Measurements from ENCODE around the gene LILRA5.
"Not testable (repeated sequence)": the region's sequence is repeated elsewhere in the genome, so short reads cannot be mapped to it uniquely, and the experiment has no call there.

LILRA5 gene

GRCh38 chr19:54339646-54340358, 26.8 kb upstream of the LILRA5 start:
- peak overlapping the region; percentile 84 for H3K27ac Mint-ChIP-seq
- no peaks in the 10 kb centered on the region for H3K9me3 Mint-ChIP-seq
- H3K4me1 Mint-ChIP-seq (ENCODE audit: low read depth): peaks cover 89% of the 10 kb centered on the region
- intact Hi-C loops (cut with micrococcal nuclease): no loop called here
- peaks cover 3% of the 10 kb centered on the region for H3K27me3 Mint-ChIP-seq
- H3K4me3 Mint-ChIP-seq: peak overlapping the region; percentile 62
- H3K36me3 Mint-ChIP-seq (ENCODE audit: low read depth): peaks cover 35% of the 10 kb centered on the region

- intact Hi-C loops (cut with micrococcal nuclease): no loop called here
- Mint-ChIP-seq H3K36me3 (ENCODE audit: low read depth) (peaks cover 30% of the 10 kb centered on the region), H3K27ac (peak overlapping the region; percentile 84), H3K9me3 (no peaks in the 10 kb centered on the region), H3K27me3 (peaks cover 3% of the 10 kb centered on the region), H3K4me1 (ENCODE audit: low read depth) (peaks cover 86% of the 10 kb centered on the region), H3K4me3 (no peak overlapping the region)
Observed at GRCh38 chr19:54338521-54338920, 25.6 kb upstream of the LILRA5 start.

DNA sequence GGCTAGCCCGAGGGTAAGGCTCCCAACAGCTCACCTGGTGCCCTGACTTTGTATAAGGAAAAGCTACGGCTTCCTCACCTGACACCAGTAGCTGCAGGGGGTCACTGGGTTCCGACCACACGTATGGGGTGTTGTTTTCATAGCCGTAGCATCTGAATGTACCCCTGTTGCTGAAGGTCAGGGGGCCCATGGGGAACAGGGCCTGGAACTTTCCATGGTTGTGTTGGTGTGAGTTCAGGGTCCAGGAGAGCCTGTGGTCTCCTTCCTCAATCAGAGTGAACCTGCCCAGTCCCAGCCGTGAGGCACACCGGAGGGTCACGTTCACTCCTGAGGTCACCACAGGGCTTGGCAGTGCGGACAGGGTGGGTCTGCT, 24.9 kb upstream of the LILRA5 start:
- peak overlapping the region; percentile 32 for H3K4me3 Mint-ChIP-seq
- no peaks in the 10 kb centered on the region for H3K9me3 Mint-ChIP-seq
- peaks cover 30% of the 10 kb centered on the region for H3K36me3 Mint-ChIP-seq (ENCODE audit: low read depth)
- peaks cover 3% of the 10 kb centered on the region for H3K27me3 Mint-ChIP-seq
- peak overlapping the region; percentile 67 for H3K27ac Mint-ChIP-seq
- intact Hi-C loops (cut with micrococcal nuclease): no loop called here
- peaks cover 92% of the 10 kb centered on the region for H3K4me1 Mint-ChIP-seq (ENCODE audit: low read depth)

DNA sequence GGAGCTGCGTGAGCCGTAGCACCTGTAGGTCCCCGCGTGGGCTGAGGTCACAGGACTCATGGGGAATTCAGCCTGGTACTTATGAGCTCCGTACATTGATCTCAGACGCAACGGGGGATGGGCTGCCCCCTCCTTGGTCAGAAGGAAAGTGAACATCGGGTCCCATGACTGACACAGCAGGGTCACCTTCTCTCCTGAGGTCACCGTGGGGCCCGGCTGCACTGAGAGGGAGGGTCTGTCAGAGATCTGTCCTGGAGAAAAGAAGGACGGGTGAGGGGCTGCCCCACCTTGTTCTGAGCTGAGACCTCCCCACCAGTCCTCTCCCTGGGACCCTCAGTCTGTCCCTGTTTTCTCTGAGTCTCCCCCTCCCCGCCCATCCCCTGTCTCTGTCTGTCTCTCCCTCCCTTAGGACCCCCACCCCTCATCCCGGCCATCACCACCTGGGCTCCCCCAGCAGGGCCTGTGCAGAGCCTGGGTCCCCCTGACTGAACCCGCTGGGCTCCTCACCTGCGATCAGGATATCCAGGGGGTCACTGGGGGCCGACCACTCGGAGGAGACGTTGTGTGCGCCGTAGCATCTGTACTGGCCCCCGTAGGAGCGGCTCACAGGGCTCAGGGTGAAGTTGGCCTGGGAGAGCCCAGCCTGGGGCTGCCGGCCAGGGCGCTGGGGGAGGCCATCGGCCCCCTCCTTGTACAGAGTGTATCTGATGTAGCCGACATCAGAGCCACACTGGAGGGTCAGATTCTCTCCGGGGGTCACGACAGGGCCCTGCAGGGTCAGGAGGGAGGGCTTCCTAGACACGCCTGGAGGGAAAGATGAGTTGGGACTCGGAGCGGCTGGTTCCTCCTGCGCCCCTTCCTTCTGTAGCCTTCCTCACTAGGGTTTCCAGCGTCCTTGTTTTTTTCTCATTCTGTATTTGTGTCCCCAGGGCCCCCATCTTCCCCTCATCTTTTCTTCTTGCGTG, 24.2 kb upstream of the LILRA5 start:
- Mint-ChIP-seq H3K36me3 (ENCODE audit: low read depth) (peaks cover 27% of the 10 kb centered on the region), H3K27me3 (peaks cover 6% of the 10 kb centered on the region), H3K9me3 (no peaks in the 10 kb centered on the region), H3K4me3 (peak overlapping the region; percentile 60), H3K27ac (peak overlapping the region; percentile 67), H3K4me1 (ENCODE audit: low read depth) (peaks cover 92% of the 10 kb centered on the region)
- intact Hi-C loops (cut with micrococcal nuclease): no loop called here

DNA sequence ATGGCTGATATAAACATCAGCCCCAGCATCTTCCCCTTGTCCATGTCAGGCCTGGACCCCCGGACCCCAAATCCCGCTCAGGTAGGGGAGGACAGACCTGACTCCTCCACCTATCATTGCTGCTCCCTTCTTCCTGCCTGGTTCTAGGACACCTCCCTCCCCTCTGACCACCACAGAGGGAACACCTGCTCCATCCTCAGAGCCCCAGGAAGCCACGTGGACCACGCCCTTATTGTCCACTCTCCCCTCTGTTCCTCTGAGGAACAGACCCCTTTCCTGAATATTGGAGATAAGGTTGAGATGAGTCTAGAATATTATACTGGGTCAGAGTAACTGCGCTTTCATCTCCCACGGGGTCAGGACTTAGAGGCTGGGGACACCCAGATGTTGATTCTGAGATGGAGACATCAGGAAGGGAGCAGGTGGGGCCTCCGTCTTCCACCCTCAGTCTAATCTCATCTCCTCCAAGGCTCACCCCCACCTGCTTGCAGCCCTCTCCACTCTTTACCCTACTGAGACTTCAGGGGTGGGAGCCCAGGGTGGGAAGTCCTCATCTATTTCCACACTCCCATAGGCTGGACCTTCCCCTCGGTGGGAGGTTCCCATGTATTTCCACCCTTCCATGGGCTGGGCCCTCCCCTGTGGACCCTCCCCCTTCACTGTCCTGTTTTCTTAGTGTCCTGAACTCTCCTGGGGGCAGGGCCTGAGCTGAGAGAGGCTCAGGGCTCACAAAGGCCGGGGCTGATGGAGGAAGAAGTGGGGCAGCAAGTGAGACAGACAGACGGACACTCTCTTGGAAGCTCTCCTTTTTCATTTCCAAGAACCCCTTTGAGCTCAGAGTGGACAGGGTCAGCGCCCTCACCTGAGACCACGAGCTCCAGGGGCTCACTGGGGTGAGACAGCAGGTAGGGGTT, 23.3 kb upstream of the LILRA5 start:
- peak overlapping the region; percentile 60 for H3K4me3 Mint-ChIP-seq
- H3K9me3 Mint-ChIP-seq: no peaks in the 10 kb centered on the region
- peaks cover 83% of the 10 kb centered on the region for H3K4me1 Mint-ChIP-seq (ENCODE audit: low read depth)
- intact Hi-C loops (cut with micrococcal nuclease): no loop called here
- peak overlapping the region; percentile 42 for H3K27ac Mint-ChIP-seq
- H3K36me3 Mint-ChIP-seq (ENCODE audit: low read depth): peaks cover 18% of the 10 kb centered on the region
- H3K27me3 Mint-ChIP-seq: peaks cover 6% of the 10 kb centered on the region

GRCh38 chr19:54335164-54335563, 22.2 kb upstream of the LILRA5 start:
- Mint-ChIP-seq H3K4me1 (ENCODE audit: low read depth) (peaks cover 72% of the 10 kb centered on the region), H3K9me3 (no peaks in the 10 kb centered on the region), H3K36me3 (ENCODE audit: low read depth) (peaks cover 12% of the 10 kb centered on the region), H3K27me3 (peaks cover 6% of the 10 kb centered on the region), H3K4me3 (peak overlapping the region; percentile 80), H3K27ac (peak overlapping the region; percentile 85)
- intact Hi-C loops (cut with micrococcal nuclease): no loop called here

GRCh38 chr19:54333586-54334298, 20.8 kb upstream of the LILRA5 start:
- Mint-ChIP-seq H3K4me1 (ENCODE audit: low read depth) (peaks cover 58% of the 10 kb centered on the region), H3K4me3 (no peak overlapping the region), H3K27me3 (peaks cover 13% of the 10 kb centered on the region), H3K9me3 (no peaks in the 10 kb centered on the region), H3K36me3 (ENCODE audit: low read depth) (peaks cover 7% of the 10 kb centered on the region), H3K27ac (no peak overlapping the region)
- intact Hi-C loops (cut with micrococcal nuclease): no loop called here

GRCh38 chr19:54332149-54332548, 19.2 kb upstream of the LILRA5 start:
- Mint-ChIP-seq H3K27me3 (peaks cover 14% of the 10 kb centered on the region), H3K9me3 (no peaks in the 10 kb centered on the region), H3K4me3 (no peak overlapping the region), H3K36me3 (ENCODE audit: low read depth) (peaks cover 7% of the 10 kb centered on the region), H3K4me1 (ENCODE audit: low read depth) (peaks cover 46% of the 10 kb centered on the region), H3K27ac (peak overlapping the region; percentile 31)
- intact Hi-C loops (cut with micrococcal nuclease): no loop called here

DNA sequence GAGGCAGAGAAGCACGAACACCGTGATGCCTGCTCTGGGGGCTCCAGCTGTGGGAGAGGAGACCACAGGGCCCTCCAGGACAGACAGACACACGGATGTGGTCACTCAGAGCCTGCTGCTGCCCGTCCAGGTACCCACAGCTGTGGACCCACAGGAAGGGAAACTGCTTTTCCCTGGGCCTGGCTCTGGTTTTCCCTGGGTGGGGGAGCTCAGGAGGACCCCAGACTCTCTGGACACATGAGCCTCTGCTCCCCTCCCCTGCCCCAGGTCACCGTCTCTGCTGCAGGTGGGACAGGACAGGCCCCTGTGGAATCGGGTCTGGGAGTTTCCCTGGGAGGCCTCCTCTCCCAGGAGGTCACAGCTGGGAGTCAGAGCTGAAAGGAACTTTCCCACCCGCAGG, 18.7 kb upstream of the LILRA5 start:
- peaks cover 14% of the 10 kb centered on the region for H3K27me3 Mint-ChIP-seq
- peaks cover 45% of the 10 kb centered on the region for H3K4me1 Mint-ChIP-seq (ENCODE audit: low read depth)
- no peak overlapping the region for H3K27ac Mint-ChIP-seq
- no peak overlapping the region for H3K4me3 Mint-ChIP-seq
- intact Hi-C loops (cut with micrococcal nuclease): no loop called here
- no peaks in the 10 kb centered on the region for H3K9me3 Mint-ChIP-seq
- peaks cover 7% of the 10 kb centered on the region for H3K36me3 Mint-ChIP-seq (ENCODE audit: low read depth)

DNA sequence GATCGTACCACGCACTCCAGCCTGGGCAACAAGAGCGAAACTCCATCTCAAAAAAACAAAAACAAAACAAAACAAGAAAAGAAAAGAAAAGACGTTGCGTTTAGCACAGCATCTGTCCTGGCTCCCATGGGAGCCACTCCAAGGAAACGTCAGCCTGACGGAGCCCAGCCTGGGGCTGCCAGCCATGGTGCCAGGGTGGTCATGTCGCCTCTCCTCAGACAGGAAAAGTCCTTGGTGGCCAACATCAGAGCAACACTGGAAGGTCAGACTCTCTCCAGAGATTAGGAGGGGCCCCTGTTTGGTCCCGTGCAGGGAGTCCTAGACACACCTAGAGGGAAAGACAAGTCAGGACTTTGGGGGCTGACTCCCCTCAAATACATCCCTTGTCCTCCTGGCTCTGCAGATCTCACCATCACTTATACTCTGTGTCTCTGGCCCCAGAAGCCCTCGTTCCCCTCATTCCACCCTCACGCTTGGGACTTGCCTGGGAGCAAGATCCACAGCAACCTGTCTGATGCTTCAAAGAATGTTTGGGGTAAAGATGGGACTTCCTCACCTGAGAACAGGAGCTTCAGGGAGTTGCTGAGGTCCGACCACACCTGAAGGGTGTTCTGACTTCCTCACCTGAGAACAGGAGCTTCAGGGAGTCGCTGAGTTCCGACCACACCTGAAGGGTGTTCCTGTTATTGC, 16.7 kb upstream of the LILRA5 start:
- Mint-ChIP-seq H3K36me3 (ENCODE audit: low read depth) (no peaks in the 10 kb centered on the region), H3K4me1 (ENCODE audit: low read depth) (peaks cover 47% of the 10 kb centered on the region), H3K9me3 (no peaks in the 10 kb centered on the region), H3K4me3 (no peak overlapping the region), H3K27me3 (peaks cover 14% of the 10 kb centered on the region), H3K27ac (no peak overlapping the region)
- intact Hi-C loops (cut with micrococcal nuclease): no loop called here

- H3K27ac Mint-ChIP-seq; H3K36me3 Mint-ChIP-seq (ENCODE audit: low read depth); H3K4me3 Mint-ChIP-seq; H3K9me3 Mint-ChIP-seq; intact Hi-C loops (cut with micrococcal nuclease): not testable (repeated sequence)
- Mint-ChIP-seq H3K27me3 (peaks cover 14% of the 10 kb centered on the region), H3K4me1 (ENCODE audit: low read depth) (peaks cover 43% of the 10 kb centered on the region)
Observed at GRCh38 chr19:54328781-54329180, 15.8 kb upstream of the LILRA5 start.

- H3K4me3 Mint-ChIP-seq: no peak overlapping the region
- peaks cover 38% of the 10 kb centered on the region for H3K4me1 Mint-ChIP-seq (ENCODE audit: low read depth)
- peaks cover 5% of the 10 kb centered on the region for H3K36me3 Mint-ChIP-seq (ENCODE audit: low read depth)
- peaks cover 11% of the 10 kb centered on the region for H3K27me3 Mint-ChIP-seq
- H3K27ac Mint-ChIP-seq: peak overlapping the region; percentile 67
- H3K9me3 Mint-ChIP-seq: peaks cover 9% of the 10 kb centered on the region
- intact Hi-C loops (cut with micrococcal nuclease): loop anchor here (1.0 to 2.0 kb wide), 2 partner anchors 29 to 66 kb away; no protein-coding TSS in a partner anchor
Observed at GRCh38 chr19:54325631-54326030, 12.7 kb upstream of the LILRA5 start.

Data from dendritic cell treated with granulocyte-macrophage colony-stimulating factor and Interleukin-4, amounts not matched to agents 40 ng/mL and 50 ng/mL, for 4 days (primary cell).